A549 (cell line): ENCODE measurements around the gene CLSTN2. TPM values are rescaled to one million over a fixed set of nuclear protein-coding genes. Genes with fewer than 3 reads are reported as not detected.

Experiments used
- ATAC-seq, 2 experiments: fragments of 200-7000 bp in 1 of 2; fragments of >200 bp in 1 of 2; cut with Nextera tagmentation in 1 of 2; cut with Tn5 transposase in 1 of 2; 3 replicates each; pipeline versions ENCODE4 v1.8.0 to v1.9.1; 2018 to 2020; ENCODE audit warnings: mild to moderate bottlenecking in 1 of 2, moderate library complexity in 1 of 2
- CTCF ChIA-PET: fragments of 300-600 bp; sonication (Branson Sonifier 250); formaldehyde crosslinking; extraction: SDS; loops from one replicate; lab custom pipeline; 2021; ENCODE audit warnings: antibody characterized with exemption, inconsistent platforms; lab: Yijun Ruan, JAX
- POLR2A ChIA-PET: fragments of 350-600 bp; formaldehyde crosslinking; extraction: SDS; loops from one replicate; lab custom pipeline; 2021; ENCODE audit warnings: antibody characterized with exemption, inconsistent platforms; lab: Yijun Ruan, JAX
- DNase-seq, 2 experiments: peaks; one replicate each; pipeline versions ENCODE4 v3.0.0 to v3.0.0-alpha.2; 2011 to 2016; ENCODE audit warnings: low read depth in 1 of 2, low spot score in 1 of 2
- FAIRE-seq: peaks from 2 replicates; lab custom pipeline; 2011; peaks lifted over from hg19 to GRCh38; lab: Jason Lieb, UNC
- H3K27ac ChIP-seq, 2 experiments: fragments of >200 bp; sonication (Bioruptor Twin); formaldehyde crosslinking; 3 replicates each; pipeline ENCODE4 v1.5.1; 2016 to 2017
- H3K4me1 ChIP-seq: fragments of >200 bp; sonication (Bioruptor Twin); formaldehyde crosslinking; 3 replicates; pipeline ENCODE4 v1.6.1; 2016
- H3K4me2 ChIP-seq: fragments of >200 bp; sonication (Bioruptor Twin); formaldehyde crosslinking; 3 replicates; pipeline ENCODE4 v1.6.1; 2016
- H3K4me3 ChIP-seq: fragments of >200 bp; sonication (Bioruptor Twin); formaldehyde crosslinking; 3 replicates; pipeline ENCODE4 v1.5.1; 2016
- H3K9me3 ChIP-seq: fragments of >200 bp; sonication (Bioruptor Twin); formaldehyde crosslinking; 3 replicates; pipeline ENCODE4 v1.6.1; 2016
- CEBPB ChIP-seq, 2 experiments: fragments of >200 bp in 1 of 2; sonication (Bioruptor Twin) in 1 of 2; formaldehyde crosslinking in 1 of 2; IDR thresholded peaks; 2 replicates each; pipeline ENCODE4 v1.6.1; 2012 to 2016
- CHD2 ChIP-seq: fragments of 150-350 bp; IDR thresholded peaks from 2 replicates; pipeline ENCODE4 v1.6.1; 2014; ENCODE audit warnings: low read length; ENCODE audit not compliant: partially characterized antibody
- CHD4 ChIP-seq: fragments of 200-600 bp; sonication (generic); IDR thresholded peaks from 2 replicates; pipeline ENCODE4 v1.6.1; 2016; ENCODE audit warnings: antibody characterized with exemption, mild to moderate bottlenecking, borderline replicate concordance
- CTCF ChIP-seq: fragments of >200 bp; sonication (Bioruptor Twin); formaldehyde crosslinking; IDR thresholded peaks from 3 replicates; pipeline ENCODE4 v1.5.1; 2016
- EHF ChIP-seq: fragments of 250-450 bp; sonication (Bioruptor Pico); IDR thresholded peaks from 2 replicates; pipeline ENCODE4 v1.5.0; 2020; ENCODE audit warnings: mild to moderate bottlenecking
- EHMT2 ChIP-seq: fragments of 200-600 bp; sonication (generic); IDR thresholded peaks from 2 replicates; pipeline ENCODE4 v1.6.1; 2016; ENCODE audit warnings: antibody characterized with exemption, low read depth, mild to moderate bottlenecking, moderate library complexity
- FOSL2 ChIP-seq, 2 experiments: fragments of 450-650 bp in 1 of 2; fragments of >200 bp in 1 of 2; sonication (Bioruptor Twin) in 1 of 2; formaldehyde crosslinking; IDR thresholded peaks; 2 replicates each; pipeline versions ENCODE4 v1.5.0 to v1.6.1; 2016 to 2020; ENCODE audit warnings: mild to moderate bottlenecking in 1 of 2, moderate library complexity in 1 of 2
- FOXS1 ChIP-seq: fragments of 250-450 bp; sonication (Bioruptor Pico); IDR thresholded peaks from 2 replicates; pipeline ENCODE4 v1.5.0; 2020; ENCODE audit warnings: mild to moderate bottlenecking, moderate library complexity
- HDAC2 ChIP-seq: fragments of 200-600 bp; sonication (generic); IDR thresholded peaks from 2 replicates; pipeline ENCODE4 v1.6.1; 2016
- HOXA7 ChIP-seq: fragments of 250-450 bp; sonication (Bioruptor Pico); IDR thresholded peaks from 2 replicates; pipeline ENCODE4 v1.5.0; 2020; ENCODE audit warnings: mild to moderate bottlenecking, moderate library complexity
- HOXB5 ChIP-seq: fragments of 250-450 bp; sonication (Bioruptor Pico); IDR thresholded peaks from 2 replicates; pipeline ENCODE4 v1.5.0; 2020; ENCODE audit warnings: mild to moderate bottlenecking, moderate library complexity
- KDM1A ChIP-seq: fragments of 200-600 bp; sonication (generic); IDR thresholded peaks from 2 replicates; pipeline ENCODE4 v1.6.1; 2016; ENCODE audit warnings: low read depth, mild to moderate bottlenecking
- KDM5A ChIP-seq: fragments of 200-600 bp; sonication (generic); IDR thresholded peaks from 2 replicates; pipeline ENCODE4 v1.6.1; 2016; ENCODE audit warnings: antibody characterized with exemption, mild to moderate bottlenecking
- MYC ChIP-seq: IDR thresholded peaks from 2 replicates; pipeline ENCODE4 v1.6.1; 2012; ENCODE audit warnings: mild to moderate bottlenecking, inconsistent platforms, low read length, improper control_type of control experiment, borderline replicate concordance
- NPAS2 ChIP-seq: fragments of 250-450 bp; sonication (Bioruptor Pico); IDR thresholded peaks from 2 replicates; pipeline ENCODE4 v1.8.0; 2022; ENCODE audit warnings: mild to moderate bottlenecking, moderate library complexity, borderline replicate concordance
- NR3C1 ChIP-seq: fragments of >200 bp; sonication (Bioruptor Twin); formaldehyde crosslinking; IDR thresholded peaks from 3 replicates; pipeline ENCODE4 v1.6.1; 2017
- POLR2AphosphoS2 ChIP-seq: conservative IDR thresholded peaks from 2 replicates; pipeline ENCODE4 v1.6.1; 2012; ENCODE audit warnings: low read length, improper control_type of control experiment, inconsistent platforms
- RCOR1 ChIP-seq: fragments of 150-350 bp; IDR thresholded peaks from 2 replicates; pipeline ENCODE4 v1.6.1; 2014; ENCODE audit warnings: antibody characterized with exemption, low read length, low read depth
- RFX5 ChIP-seq: fragments of 450-650 bp; IDR thresholded peaks from 2 replicates; pipeline ENCODE4 v1.7.1; 2014; ENCODE audit warnings: antibody characterized with exemption, mild to moderate bottlenecking, moderate library complexity
- RNF2 ChIP-seq: fragments of 200-600 bp; sonication (generic); IDR thresholded peaks from 2 replicates; pipeline ENCODE4 v1.6.1; 2016; ENCODE audit warnings: low read depth, mild to moderate bottlenecking, antibody characterized with exemption, moderate library complexity, borderline replicate concordance
- SMC3 ChIP-seq: fragments of >200 bp; sonication (Bioruptor Twin); formaldehyde crosslinking; IDR thresholded peaks from 3 replicates; pipeline ENCODE4 v1.6.1; 2018; ENCODE audit warnings: inconsistent platforms
- SREBF2 ChIP-seq: fragments of 450-650 bp; IDR thresholded peaks from 2 replicates; pipeline ENCODE4 v1.6.1; 2014; ENCODE audit warnings: mild to moderate bottlenecking, moderate library complexity
- TFCP2L1 ChIP-seq: fragments of 250-450 bp; sonication (Bioruptor Pico); IDR thresholded peaks from 2 replicates; pipeline ENCODE4 v1.5.0; 2021; ENCODE audit warnings: mild to moderate bottlenecking
- TP53 ChIP-seq: fragments of 250-450 bp; sonication (Bioruptor Pico); IDR thresholded peaks from 2 replicates; pipeline ENCODE4 v1.5.0; 2021; ENCODE audit warnings: mild to moderate bottlenecking, moderate library complexity
- ZC3H11A ChIP-seq: fragments of 450-650 bp; IDR thresholded peaks from 2 replicates; pipeline ENCODE4 v1.6.1; 2014; ENCODE audit warnings: antibody characterized with exemption, mild to moderate bottlenecking
- ZSCAN20 ChIP-seq: fragments of 250-450 bp; sonication (Bioruptor Pico); IDR thresholded peaks from 2 replicates; pipeline ENCODE4 v1.8.0; 2022; ENCODE audit warnings: mild to moderate bottlenecking, moderate library complexity
- WGBS: methylation state at CpG from one replicate; pipeline ENCODE4 v1.1.6; 2017; ENCODE audit errors: missing lambda C conversion rate; 5-methylcytosine and 5-hydroxymethylcytosine counted together
- polyA plus RNA-seq, 4 experiments: library from polyadenylated mRNA; depleted of rRNA in 3 of 4; stranded (reverse); fragments of >200 nt; fragmentation: RNase III in 1 of 4; extraction: RNeasy Plus Mini Kit Qiagen cat#74134 plus additional on column Dnase treatment in 1 of 4; gene quantifications; 2 replicates in 3 of 4; 3 replicates in 1 of 4; pipeline ENCODE4 v1.2.3, GENCODE V29; 2011 to 2017
- TF ChIP-seq, protein P1 (sequence below): fragments of 250-450 bp; sonication (Bioruptor Pico); IDR thresholded peaks from 2 replicates; pipeline ENCODE4 v1.5.0; 2021; ENCODE audit warnings: mild to moderate bottlenecking, moderate library complexity, borderline replicate concordance
- TF ChIP-seq, protein P2 (sequence below): IDR thresholded peaks from 2 replicates; pipeline ENCODE4 v1.6.1; 2012

Gene CLSTN2
- polyA plus RNA-seq, 2 of the 4 experiments (the other 2 are of a cell fraction): 0.03 to 0.04 TPM

DNA sequence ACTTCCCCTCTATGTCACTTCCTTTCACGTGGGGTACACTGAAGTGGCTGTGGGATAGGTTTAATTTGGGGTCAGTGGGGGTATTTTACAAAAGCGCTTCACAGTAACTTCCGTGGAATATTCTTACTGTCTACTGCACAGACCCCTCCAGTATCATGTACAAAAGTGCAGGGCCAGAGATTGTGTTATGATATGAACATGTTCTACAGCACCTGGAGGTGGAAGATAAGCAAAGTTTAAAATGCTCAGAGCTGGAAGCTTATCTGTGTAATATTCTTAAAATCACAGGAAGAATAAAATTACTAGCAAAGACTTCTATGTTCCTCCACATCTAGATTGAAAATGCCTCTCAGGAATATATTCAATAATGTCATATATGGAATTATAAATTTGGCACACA is 658.8 kb downstream of the CLSTN2 start:
- no peaks in the 10 kb centered on the region for H3K4me1 ChIP-seq
- H3K9me3 ChIP-seq: no peaks in the 10 kb centered on the region
- no peak for FAIRE-seq
- DNase-seq: no peak
- 24% methylated on average over 3 of the region's 3 CpGs for WGBS
- POLR2A ChIA-PET: no interaction called here
- H3K4me2 ChIP-seq: no peak overlapping the region
- no peak overlapping the region for H3K27ac ChIP-seq
- ATAC-seq: no peak
- TF ChIP-seq RNF2 (no peak), CEBPB (IDR thresholded peaks at IDR 0.05) (no peak), KDM1A (no peak), CHD4 (no peak), KDM5A (no peak), HOXA7 (CRISPR knock-in tag) (no peak), EHF (CRISPR knock-in tag) (no peak)
- TF ChIP-seq, protein P1, sequence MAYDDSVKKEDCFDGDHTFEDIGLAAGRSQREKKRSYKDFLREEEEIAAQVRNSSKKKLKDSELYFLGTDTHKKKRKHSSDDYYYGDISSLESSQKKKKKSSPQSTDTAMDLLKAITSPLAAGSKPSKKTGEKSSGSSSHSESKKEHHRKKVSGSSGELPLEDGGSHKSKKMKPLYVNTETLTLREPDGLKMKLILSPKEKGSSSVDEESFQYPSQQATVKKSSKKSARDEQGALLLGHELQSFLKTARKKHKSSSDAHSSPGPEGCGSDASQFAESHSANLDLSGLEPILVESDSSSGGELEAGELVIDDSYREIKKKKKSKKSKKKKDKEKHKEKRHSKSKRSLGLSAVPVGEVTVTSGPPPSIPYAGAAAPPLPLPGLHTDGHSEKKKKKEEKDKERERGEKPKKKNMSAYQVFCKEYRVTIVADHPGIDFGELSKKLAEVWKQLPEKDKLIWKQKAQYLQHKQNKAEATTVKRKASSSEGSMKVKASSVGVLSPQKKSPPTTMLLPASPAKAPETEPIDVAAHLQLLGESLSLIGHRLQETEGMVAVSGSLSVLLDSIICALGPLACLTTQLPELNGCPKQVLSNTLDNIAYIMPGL: no peak
- CTCF ChIA-PET: no interaction called here
- no peak overlapping the region for H3K4me3 ChIP-seq

- H3K4me1 ChIP-seq: no peaks in the 10 kb centered on the region
- ChIA-PET POLR2A (no interaction called here), CTCF (no interaction called here)
- ATAC-seq (no peak), FAIRE-seq (no peak), DNase-seq (no peak)
- TF ChIP-seq NR3C1: no peak
- no peak for TF ChIP-seq ZC3H11A
- TF ChIP-seq FOXS1 (CRISPR knock-in tag): no peak
- TF ChIP-seq CHD2: no peak
- no peak for TF ChIP-seq HDAC2
- TF ChIP-seq SREBF2: no peak
- TF ChIP-seq SMC3: no peak
- TF ChIP-seq RCOR1: no peak
- TF ChIP-seq FOSL2 (IDR thresholded peaks at IDR 0.05): no peak
- TF ChIP-seq FOSL2 (CRISPR knock-in tag; IDR thresholded peaks at IDR 0.05): no peak
- no peak for TF ChIP-seq POLR2AphosphoS2
- no peak for TF ChIP-seq TP53 (CRISPR knock-in tag)
- no peak for TF ChIP-seq EHMT2
- TF ChIP-seq ZSCAN20 (CRISPR knock-in tag): no peak
- TF ChIP-seq CHD4: no peak
- no peak for TF ChIP-seq NPAS2 (CRISPR knock-in tag)
- no peak for TF ChIP-seq HOXA7 (CRISPR knock-in tag)
- H3K4me2 ChIP-seq: no peak overlapping the region
- H3K4me3 ChIP-seq: no peak overlapping the region
- H3K27ac ChIP-seq: no peak overlapping the region
- H3K9me3 ChIP-seq: no peaks in the 10 kb centered on the region
- WGBS: 0% methylated on average over 2 of the region's 2 CpGs
Measured at GRCh38 chr3:140595295-140595694, 660.3 kb downstream of the CLSTN2 start.

- no peak for FAIRE-seq
- CTCF ChIA-PET: no interaction called here
Measured at GRCh38 chr3:140597364-140597763, 662.4 kb downstream of the CLSTN2 start.

More at GRCh38 chr3:140597364-140597763, 662.4 kb downstream of the CLSTN2 start:
- H3K4me3 ChIP-seq: no peak overlapping the region
- POLR2A ChIA-PET: no interaction called here
- TF ChIP-seq EHMT2 (no peak), MYC (no peak), NR3C1 (no peak), CHD2 (no peak), ZSCAN20 (CRISPR knock-in tag) (no peak), RFX5 (no peak), CTCF (no peak), NPAS2 (CRISPR knock-in tag) (no peak), HOXB5 (CRISPR knock-in tag) (no peak), TFCP2L1 (CRISPR knock-in tag) (no peak), KDM5A (no peak)
- TF ChIP-seq, protein P2, sequence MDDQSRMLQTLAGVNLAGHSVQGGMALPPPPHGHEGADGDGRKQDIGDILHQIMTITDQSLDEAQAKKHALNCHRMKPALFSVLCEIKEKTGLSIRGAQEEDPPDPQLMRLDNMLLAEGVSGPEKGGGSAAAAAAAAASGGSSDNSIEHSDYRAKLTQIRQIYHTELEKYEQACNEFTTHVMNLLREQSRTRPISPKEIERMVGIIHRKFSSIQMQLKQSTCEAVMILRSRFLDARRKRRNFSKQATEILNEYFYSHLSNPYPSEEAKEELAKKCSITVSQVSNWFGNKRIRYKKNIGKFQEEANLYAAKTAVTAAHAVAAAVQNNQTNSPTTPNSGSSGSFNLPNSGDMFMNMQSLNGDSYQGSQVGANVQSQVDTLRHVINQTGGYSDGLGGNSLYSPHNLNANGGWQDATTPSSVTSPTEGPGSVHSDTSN: no peak
- no peak overlapping the region for H3K27ac ChIP-seq
- DNase-seq (no peak), ATAC-seq (no peak)
- H3K9me3 ChIP-seq: no peaks in the 10 kb centered on the region
- 17% methylated on average over 3 of the region's 3 CpGs for WGBS
- no peak overlapping the region for H3K4me2 ChIP-seq
- H3K4me1 ChIP-seq: no peaks in the 10 kb centered on the region
